Bronchial epithelial cell (primary cell): Measurements from ENCODE around the gene BTF3. TPM values are rescaled to one million over a fixed set of nuclear protein-coding genes. Genes with fewer than 3 reads are reported as not detected.
"Not testable (repeated sequence)": the region's sequence is repeated elsewhere in the genome, so short reads cannot be mapped to it uniquely, and the experiment has no call there.

Experiments
- DNase-seq: peaks from one replicate; pipeline ENCODE4 v3.0.0-alpha.2; 2010; ENCODE audit warnings: low read depth
- FAIRE-seq: peaks from 2 replicates; lab custom pipeline; 2011; peaks lifted over from hg19 to GRCh38; lab: Jason Lieb, UNC
- H3K27me3 ChIP-seq: 2 replicates; pipeline ENCODE4 v1.5.1; 2011; ENCODE audit warnings: low read length; ENCODE audit not compliant: control insufficient read depth, insufficient read depth
- H3K36me3 ChIP-seq: 2 replicates; pipeline ENCODE4 v1.5.1; 2011; ENCODE audit warnings: low read length; ENCODE audit not compliant: control insufficient read depth, insufficient read depth
- H3K4me3 ChIP-seq: 2 replicates; pipeline ENCODE4 v1.5.1; 2011; ENCODE audit warnings: mild to moderate bottlenecking, low read depth, low read length, control low read depth
- CTCF ChIP-seq: IDR thresholded peaks from 2 replicates; pipeline ENCODE4 v1.5.1; 2011; ENCODE audit warnings: mild to moderate bottlenecking, moderate library complexity, low read length, control low read depth, inconsistent platforms; ENCODE audit not compliant: insufficient read depth, severe bottlenecking
- total RNA-seq: library from RNA; depleted of rRNA; stranded (reverse); fragments of >200 nt; gene quantifications from 2 replicates; pipeline ENCODE4 v1.2.1, GENCODE V29; 2014

BTF3 gene
- total RNA-seq, 1 donor from 2014 or later: 227 TPM

- H3K4me3 ChIP-seq: peak overlapping the region; percentile 96
- H3K36me3 ChIP-seq: peaks cover 5% of the 10 kb centered on the region
- no peaks in the 10 kb centered on the region for H3K27me3 ChIP-seq
- FAIRE-seq (no peak), DNase-seq (no peak)
- no peak for TF ChIP-seq CTCF
Measured at GRCh38 chr5:73497497-73498056, 665 bp upstream of the BTF3 start.

- no peak for DNase-seq
- FAIRE-seq: no peak
- peak overlapping the region; percentile 96 for H3K4me3 ChIP-seq
- TF ChIP-seq CTCF: no peak
- no peaks in the 10 kb centered on the region for H3K27me3 ChIP-seq
- H3K36me3 ChIP-seq: peaks cover 13% of the 10 kb centered on the region
Measured at GRCh38 chr5:73499187-73499586, 945 bp downstream of the BTF3 start.

GRCh38 chr5:73499756-73500155 lies 1.5 kb downstream of the BTF3 start:
- no peak for FAIRE-seq
- Histone ChIP-seq H3K4me3 (peak overlapping the region; percentile 96), H3K27me3 (no peaks in the 10 kb centered on the region), H3K36me3 (peaks cover 13% of the 10 kb centered on the region)
- peak; percentile 56 for DNase-seq
- TF ChIP-seq CTCF: no peak

- no peaks in the 10 kb centered on the region for H3K27me3 ChIP-seq
- no peak overlapping the region for H3K4me3 ChIP-seq
- FAIRE-seq (no peak), DNase-seq (no peak)
- H3K36me3 ChIP-seq: peaks cover 13% of the 10 kb centered on the region
- TF ChIP-seq CTCF: no peak
Measured at GRCh38 chr5:73501406-73501805, 3.2 kb downstream of the BTF3 start.

GRCh38 chr5:73506459-73506955 lies 8.3 kb downstream of the BTF3 start:
- FAIRE-seq: no peak
- DNase-seq: no peak
- no peak overlapping the region for H3K4me3 ChIP-seq
- H3K36me3 ChIP-seq: peaks cover 10% of the 10 kb centered on the region
- no peaks in the 10 kb centered on the region for H3K27me3 ChIP-seq
- TF ChIP-seq CTCF: no peak

GRCh38 chr5:73507062-73507461 lies 8.8 kb downstream of the BTF3 start:
- TF ChIP-seq CTCF: no peak
- no peak for FAIRE-seq
- Histone ChIP-seq H3K27me3 (no peaks in the 10 kb centered on the region), H3K4me3 (no peak overlapping the region), H3K36me3 (peaks cover 9% of the 10 kb centered on the region)
- DNase-seq: no peak

- not testable (repeated sequence) for H3K27me3 ChIP-seq, FAIRE-seq, H3K4me3 ChIP-seq, H3K36me3 ChIP-seq, DNase-seq
Measured at GRCh38 chr5:73508521-73508920, 10.3 kb downstream of the BTF3 start.
